ENCODE measurements around the gene TBCA. TPM values are rescaled to one million over a fixed set of nuclear protein-coding genes. Genes with fewer than 3 reads are reported as not detected.

Gene TBCA
- total RNA-seq, 4 donors from 2014 or later = 137 to 172 (median 153) TPM

DNA sequence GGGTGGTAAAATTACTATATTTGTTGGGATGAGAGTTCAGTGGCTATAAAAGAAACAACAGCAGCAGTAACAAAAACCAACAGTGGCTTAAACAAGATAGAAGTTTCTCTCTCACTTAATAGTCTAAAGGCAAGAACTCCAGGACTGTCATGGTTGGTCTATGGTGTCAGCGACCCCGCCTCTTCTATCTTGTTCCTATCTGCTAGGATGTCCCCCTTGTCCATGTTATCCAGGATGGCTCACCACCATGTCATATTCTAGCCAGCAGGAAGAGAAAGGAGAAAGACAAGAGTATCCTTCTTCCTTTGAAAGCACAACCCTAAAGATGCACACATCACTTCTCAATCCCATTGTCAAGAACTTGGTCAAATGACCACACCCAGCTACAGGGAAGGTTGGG is 126.4 kb downstream of the TBCA start:
- H3K4me1 ChIP-seq = peaks cover 0 to 12% (median 2%) of the 10 kb centered on the region in 3 donors
- H3K4me3 ChIP-seq = no peak overlapping the region
- no peaks in the 10 kb centered on the region for H3K36me3 ChIP-seq
- peaks cover 55% of the 10 kb centered on the region for H3K27me3 ChIP-seq
- H3K9me3 ChIP-seq = peaks cover 0 to 4% (median 0%) of the 10 kb centered on the region in 3 donors
- WGBS, 2 donors (ENCODE audit: low coverage in 1 of 2) = 85 to 92% methylated on average over 2 of the region's 2 CpGs
- no peak overlapping the region for H3K27ac ChIP-seq
- no peak for ATAC-seq
- TF ChIP-seq POLR2A (IDR thresholded peaks at IDR 0.05) (no peak), EP300 (IDR thresholded peaks at IDR 0.05) (no peak), POLR2AphosphoS5 (IDR thresholded peaks at IDR 0.05) (no peak)
- TF ChIP-seq, protein P1, sequence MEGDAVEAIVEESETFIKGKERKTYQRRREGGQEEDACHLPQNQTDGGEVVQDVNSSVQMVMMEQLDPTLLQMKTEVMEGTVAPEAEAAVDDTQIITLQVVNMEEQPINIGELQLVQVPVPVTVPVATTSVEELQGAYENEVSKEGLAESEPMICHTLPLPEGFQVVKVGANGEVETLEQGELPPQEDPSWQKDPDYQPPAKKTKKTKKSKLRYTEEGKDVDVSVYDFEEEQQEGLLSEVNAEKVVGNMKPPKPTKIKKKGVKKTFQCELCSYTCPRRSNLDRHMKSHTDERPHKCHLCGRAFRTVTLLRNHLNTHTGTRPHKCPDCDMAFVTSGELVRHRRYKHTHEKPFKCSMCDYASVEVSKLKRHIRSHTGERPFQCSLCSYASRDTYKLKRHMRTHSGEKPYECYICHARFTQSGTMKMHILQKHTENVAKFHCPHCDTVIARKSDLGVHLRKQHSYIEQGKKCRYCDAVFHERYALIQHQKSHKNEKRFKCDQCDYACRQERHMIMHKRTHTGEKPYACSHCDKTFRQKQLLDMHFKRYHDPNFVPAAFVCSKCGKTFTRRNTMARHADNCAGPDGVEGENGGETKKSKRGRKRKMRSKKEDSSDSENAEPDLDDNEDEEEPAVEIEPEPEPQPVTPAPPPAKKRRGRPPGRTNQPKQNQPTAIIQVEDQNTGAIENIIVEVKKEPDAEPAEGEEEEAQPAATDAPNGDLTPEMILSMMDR (IDR thresholded peaks at IDR 0.05) = no peak

- Histone ChIP-seq H3K27me3 (peaks cover 85% of the 10 kb centered on the region), H3K27ac (no peak overlapping the region), H3K36me3 (no peaks in the 10 kb centered on the region), H3K9me3 (no peaks in the 10 kb centered on the region), H3K4me1 (peaks cover 0 to 34% (median 8%) of the 10 kb centered on the region in 3 donors), H3K4me3 (peak overlapping the region in 1 of 2 donors; percentile 41)
- TF ChIP-seq EP300 (IDR thresholded peaks at IDR 0.05) = no peak
- no peak for TF ChIP-seq POLR2A (IDR thresholded peaks at IDR 0.05)
- TF ChIP-seq POLR2AphosphoS5 (IDR thresholded peaks at IDR 0.05) = no peak
- TF ChIP-seq, protein P1 (IDR thresholded peaks at IDR 0.05) = no peak
- ATAC-seq = no peak
- 25 to 50% methylated on average over 11 of the region's 11 CpGs for WGBS, 2 donors (ENCODE audit: low coverage in 1 of 2)
Observed at GRCh38 chr5:77645995-77646639, 130.0 kb downstream of the TBCA start.

DNA sequence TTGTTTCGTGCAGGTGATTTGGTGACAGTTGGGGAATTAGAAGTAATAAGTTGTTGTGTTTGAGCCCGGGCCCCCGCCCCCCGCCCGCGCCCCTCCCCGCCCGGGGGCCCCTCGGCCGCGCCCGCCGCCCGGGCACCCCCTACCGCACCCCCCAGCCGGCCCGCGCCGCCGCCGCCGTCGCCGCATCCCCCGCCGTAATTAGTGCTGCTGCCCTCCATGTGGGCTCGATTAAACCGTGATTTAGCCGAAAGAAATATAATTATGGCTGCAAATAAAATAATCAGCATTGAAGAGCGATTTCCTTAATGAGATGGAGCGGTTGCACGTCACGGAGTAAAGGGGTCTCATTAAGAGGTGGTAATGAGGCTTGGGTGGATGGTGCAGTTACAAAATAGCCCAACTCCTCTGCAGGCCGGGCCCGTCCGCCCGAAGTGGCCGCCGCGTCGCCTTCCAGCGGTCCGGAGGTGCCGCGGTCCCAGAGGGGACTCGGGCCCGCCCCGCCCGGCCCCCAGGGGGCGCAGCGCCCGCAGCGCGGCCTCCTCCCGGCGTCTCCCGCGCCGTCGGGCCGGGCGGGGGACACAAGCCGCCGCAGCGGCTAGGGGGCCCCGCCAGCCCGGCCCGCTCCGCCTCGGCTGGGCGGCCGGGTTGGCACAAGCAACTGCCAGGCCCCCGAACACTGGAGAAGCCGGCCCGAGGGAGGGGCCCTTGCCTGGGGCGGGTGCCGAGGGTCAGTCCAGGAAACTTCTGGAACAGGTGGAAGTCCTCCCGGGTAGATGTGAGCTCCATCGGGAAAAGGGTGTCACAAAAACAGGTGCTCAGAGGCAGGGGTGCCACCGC is 130.8 kb downstream of the TBCA start:
- H3K27me3 ChIP-seq = peaks cover 88% of the 10 kb centered on the region
- WGBS, 2 donors (ENCODE audit: low coverage in 1 of 2) = 0 to 6% methylated on average over 3 to 6 of the region's 80 CpGs
- no peaks in the 10 kb centered on the region for H3K36me3 ChIP-seq
- no peaks in the 10 kb centered on the region for H3K9me3 ChIP-seq
- TF ChIP-seq, protein P1 (IDR thresholded peaks at IDR 0.05) = peak in 3 of 4 experiments; percentile 42 to 63 (median 63)
- no peak for TF ChIP-seq POLR2AphosphoS5 (IDR thresholded peaks at IDR 0.05)
- H3K27ac ChIP-seq = no peak overlapping the region
- ATAC-seq = peak; percentile 70
- H3K4me3 ChIP-seq = peak overlapping the region in 1 of 2 donors; percentile 41
- peaks cover 0 to 42% (median 12%) of the 10 kb centered on the region in 3 donors for H3K4me1 ChIP-seq

- Histone ChIP-seq H3K4me1 (peaks cover 0 to 49% (median 14%) of the 10 kb centered on the region in 3 donors), H3K4me3 (peak overlapping the region in 1 of 2 donors; percentile 41), H3K36me3 (no peaks in the 10 kb centered on the region), H3K9me3 (no peaks in the 10 kb centered on the region), H3K27ac (no peak overlapping the region), H3K27me3 (peaks cover 89% of the 10 kb centered on the region)
- ATAC-seq = no peak
- TF ChIP-seq POLR2AphosphoS5 (IDR thresholded peaks at IDR 0.05) (no peak), POLR2A (IDR thresholded peaks at IDR 0.05) (no peak), EP300 (IDR thresholded peaks at IDR 0.05) (no peak)
- TF ChIP-seq, protein P1 (IDR thresholded peaks at IDR 0.05) = no peak
- WGBS, 2 donors (ENCODE audit: low coverage in 1 of 2) = 10 to 17% methylated on average over 15 to 33 of the region's 33 CpGs
Observed at GRCh38 chr5:77644371-77645157, 131.6 kb downstream of the TBCA start.
